SK-N-MC (cell line): ENCODE measurements around the gene CACNA1H.
"Not testable (repeated sequence)": the region's sequence is repeated elsewhere in the genome, so short reads cannot be mapped to it uniquely, and the experiment has no call there.

Experiments used
- EZH2 ChIP-seq: fragments of 200-600 bp; sonication (generic); IDR thresholded peaks from one replicate; pipeline ENCODE4 v1.6.1; 2017; ENCODE audit warnings: antibody characterized with exemption
- POLR2AphosphoS5 ChIP-seq: IDR thresholded peaks from 2 replicates; pipeline ENCODE4 v1.6.1; 2012; ENCODE audit warnings: mild to moderate bottlenecking, low read depth, low read length, borderline replicate concordance

- TF ChIP-seq EZH2, POLR2AphosphoS5: not testable (repeated sequence)
Measured at GRCh38 chr16:1255276-1256122, 102.6 kb downstream of the CACNA1H start, which contains the start of gene TPSD1.
